A172 (cell line): ENCODE measurements around the gene USP34. TPM values are rescaled to one million over a fixed set of nuclear protein-coding genes. Genes with fewer than 3 reads are reported as not detected.
"Not testable (repeated sequence)": the region's sequence is repeated elsewhere in the genome, so short reads cannot be mapped to it uniquely, and the experiment has no call there.

ENCODE experiments used
- DNase-seq: peaks from one replicate; pipeline ENCODE4 v3.0.0-alpha.2; 2015; ENCODE audit warnings: low spot score
- total RNA-seq: library from RNA; depleted of rRNA; stranded (reverse); fragments of >200 nt; shearing (Covaris generic); gene quantifications from 2 replicates; pipeline ENCODE4 v1.2.3, GENCODE V29; 2014

USP34 gene
- total RNA-seq, 1 experiment from 2014 or later = 91.0 TPM

DNA sequence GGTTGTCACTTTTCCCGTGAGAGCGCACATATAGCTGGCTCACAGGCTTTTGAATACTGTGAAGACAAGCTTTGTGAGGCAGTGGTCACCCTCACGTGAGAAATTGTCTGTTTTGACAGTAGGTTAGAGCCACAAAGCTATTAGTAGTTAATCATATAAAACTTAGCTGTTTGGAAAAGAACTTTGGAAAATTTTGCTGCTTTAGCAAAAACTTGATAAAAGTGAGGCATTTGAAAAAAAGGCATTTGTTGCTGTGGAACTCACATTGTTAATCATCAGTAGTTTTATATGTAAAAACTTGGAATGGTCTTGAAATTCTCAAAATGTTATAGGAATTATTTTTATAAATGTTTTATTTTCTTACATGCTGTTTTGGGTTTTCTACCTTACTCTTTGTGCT is 286.6 kb downstream of the USP34 start:
- DNase-seq = no peak

DNA sequence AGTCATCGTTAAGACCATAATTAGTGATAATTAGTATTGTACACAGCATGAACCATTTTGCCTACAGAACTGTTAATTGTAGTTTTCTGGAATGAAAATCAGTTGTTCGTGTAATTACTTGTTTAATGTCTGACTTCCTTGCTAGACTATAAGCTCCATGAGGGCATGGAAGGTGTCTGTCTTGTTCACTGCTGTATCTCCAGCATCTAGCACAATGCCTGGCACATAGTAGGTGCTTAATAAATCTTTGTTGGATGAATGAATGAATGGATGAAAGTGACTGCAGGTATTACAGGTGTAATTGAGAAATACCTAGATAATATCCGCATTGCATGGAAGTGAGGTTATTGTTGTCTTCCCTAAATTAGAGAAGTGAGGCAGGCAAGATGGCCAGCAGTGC is 287.1 kb downstream of the USP34 start:
- DNase-seq = no peak

DNA sequence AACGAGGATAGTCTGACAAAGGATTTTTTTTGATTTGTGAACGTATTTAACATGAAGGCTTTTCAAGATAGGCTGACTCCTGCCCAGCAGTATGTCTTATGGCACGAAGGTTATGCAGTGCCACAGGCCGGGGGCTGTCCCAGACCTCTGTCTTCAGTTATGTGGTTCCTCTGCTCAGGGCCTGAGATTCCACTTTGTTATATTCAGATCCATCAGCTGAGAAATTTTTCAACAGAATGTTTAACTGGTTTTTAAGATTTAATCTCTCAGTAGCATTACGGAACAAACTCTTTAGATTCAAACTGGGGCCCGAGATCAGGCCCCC is 288.9 kb downstream of the USP34 start:
- no peak for DNase-seq

DNA sequence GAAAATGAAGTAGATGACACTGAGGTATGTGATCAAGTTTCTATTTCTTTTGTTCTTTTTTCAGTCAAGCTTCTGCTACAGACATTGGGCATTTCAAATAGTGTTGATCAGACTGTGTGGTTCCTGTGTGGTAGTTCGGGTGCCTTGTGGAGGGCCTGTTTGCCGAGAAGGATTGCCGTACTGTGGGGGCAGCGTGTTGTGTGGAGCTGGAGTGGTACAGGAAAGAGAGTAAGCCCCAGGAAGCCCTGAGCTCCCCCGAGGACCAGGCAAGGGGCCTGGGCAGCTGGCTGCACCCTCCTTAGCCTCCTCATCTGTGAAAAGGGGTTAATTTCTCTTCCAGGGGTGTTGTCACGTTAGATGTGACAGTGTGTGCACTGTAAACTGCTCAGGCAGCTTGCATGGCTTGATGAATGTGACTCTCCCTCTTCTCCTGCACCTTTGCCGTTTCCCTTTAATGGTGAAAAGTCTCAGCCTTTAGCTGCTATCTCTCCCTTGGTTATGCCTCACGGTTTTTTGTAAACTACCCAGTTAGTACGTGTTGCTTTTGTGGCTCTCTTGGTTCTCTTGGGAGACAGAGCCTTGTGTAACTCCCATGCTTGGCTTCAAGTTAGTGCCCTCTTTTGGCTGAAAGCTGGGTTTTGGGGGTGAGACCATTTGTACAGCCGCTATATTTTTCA is 289.4 kb downstream of the USP34 start:
- DNase-seq = no peak

DNA sequence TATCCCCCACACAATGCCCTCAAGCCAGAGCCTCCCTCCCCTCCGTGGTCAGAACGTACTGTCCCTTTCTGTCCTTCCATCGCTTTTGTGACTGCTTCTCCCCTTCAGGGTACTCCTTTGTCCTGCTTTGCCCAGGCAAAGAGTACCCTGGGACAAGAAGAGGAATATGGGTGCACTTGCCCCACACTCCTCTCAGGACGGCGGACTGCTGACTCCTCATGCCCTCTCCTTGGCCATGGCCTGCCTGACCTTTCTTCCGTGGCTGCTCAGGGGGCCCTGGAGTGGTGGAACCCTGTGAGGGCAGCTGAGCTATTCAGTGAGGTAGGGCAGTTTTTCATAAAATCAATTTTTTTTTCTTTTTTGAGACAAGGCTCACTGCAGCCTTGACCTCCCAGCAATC is 290.2 kb downstream of the USP34 start:
- no peak for DNase-seq

DNA sequence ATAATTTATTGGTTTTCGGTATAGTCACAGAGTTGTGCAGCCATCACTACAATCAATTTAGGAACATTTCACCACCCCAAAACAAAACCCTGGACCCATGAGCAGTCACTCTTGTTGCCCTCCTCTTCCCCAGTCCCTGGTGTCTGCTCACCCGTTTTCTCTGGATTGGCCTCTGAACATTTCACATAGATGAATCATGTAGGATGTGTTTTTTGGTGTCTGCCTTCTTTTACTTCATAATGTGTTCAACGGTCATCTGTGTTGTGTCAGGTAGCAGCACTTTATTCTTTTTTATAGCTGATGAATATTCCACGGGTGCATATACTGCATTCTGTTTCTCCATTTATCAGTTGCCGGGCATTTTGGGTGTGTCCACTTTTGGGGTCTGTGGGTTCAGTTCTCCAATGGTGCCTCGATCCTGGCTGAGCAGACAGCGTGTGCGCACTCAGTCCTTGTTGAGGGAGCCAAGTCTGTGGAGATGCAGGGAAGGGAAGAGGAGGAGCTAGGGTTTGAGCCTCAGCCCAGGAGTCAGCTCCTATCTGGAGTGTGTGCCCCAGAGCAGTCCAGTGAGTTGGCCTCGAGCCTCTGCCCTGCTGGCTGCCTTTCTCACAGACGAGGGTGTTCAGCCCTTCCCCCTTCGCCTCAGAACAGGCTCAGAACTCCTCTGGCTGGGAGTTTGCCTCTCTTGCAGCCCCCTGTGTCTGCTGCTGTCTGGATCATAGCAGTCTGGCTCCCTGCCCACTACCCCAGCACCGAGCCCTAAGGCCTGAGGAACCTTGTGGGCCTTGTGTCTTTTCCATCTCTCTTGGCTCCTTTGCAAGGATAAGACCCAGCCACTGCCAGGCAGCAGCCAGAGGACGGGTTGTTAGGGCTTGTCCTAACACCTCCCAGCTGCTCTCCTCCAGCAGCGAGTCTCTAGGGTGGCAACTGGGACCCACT is 290.9 kb downstream of the USP34 start:
- no peak for DNase-seq

DNA sequence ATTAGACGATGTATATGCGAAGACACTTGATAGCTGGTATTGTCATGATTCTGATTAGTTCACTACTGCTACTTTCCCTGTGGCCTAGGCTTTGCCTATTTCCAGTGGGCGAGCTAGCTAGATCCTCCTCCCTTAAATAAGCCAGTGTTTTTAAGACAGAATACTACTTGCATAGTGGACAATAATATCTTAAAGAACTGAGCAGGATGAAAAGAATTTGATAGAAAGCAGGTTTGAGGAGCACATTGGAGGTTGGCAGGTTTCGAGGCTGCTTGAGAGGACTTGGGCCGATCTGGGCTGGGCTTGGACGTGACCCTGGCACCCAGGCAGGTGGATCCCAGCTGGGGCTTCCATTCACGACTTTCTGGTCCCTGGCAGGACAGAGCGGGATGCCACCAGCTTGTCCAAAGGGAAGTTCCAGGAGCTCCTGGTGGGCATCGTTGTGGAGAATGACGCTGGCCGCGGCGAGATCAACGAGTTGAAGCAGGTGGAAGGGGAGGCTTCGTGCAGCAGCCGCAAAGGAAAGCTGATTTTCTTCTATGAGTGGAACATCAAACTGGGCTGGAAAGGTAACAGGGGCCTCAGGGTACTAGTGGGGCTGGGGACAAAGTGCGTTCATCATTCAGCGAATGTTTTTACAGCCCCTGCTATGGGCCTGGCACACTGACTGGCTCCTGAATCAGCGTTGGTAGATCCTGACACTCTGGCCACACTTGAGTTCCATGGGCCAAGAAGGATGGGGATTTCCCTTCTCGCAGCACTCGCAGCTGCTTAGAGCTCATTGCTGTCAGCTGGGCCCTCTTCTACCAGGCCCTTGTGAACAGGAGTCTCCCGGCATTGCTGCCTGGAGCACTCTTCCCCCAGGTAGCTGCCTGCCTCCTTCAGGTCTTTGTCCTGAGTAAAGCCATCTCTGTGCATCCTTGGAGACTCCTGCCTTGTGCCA is 292.0 kb downstream of the USP34 start:
- DNase-seq = peak; percentile 28

DNA sequence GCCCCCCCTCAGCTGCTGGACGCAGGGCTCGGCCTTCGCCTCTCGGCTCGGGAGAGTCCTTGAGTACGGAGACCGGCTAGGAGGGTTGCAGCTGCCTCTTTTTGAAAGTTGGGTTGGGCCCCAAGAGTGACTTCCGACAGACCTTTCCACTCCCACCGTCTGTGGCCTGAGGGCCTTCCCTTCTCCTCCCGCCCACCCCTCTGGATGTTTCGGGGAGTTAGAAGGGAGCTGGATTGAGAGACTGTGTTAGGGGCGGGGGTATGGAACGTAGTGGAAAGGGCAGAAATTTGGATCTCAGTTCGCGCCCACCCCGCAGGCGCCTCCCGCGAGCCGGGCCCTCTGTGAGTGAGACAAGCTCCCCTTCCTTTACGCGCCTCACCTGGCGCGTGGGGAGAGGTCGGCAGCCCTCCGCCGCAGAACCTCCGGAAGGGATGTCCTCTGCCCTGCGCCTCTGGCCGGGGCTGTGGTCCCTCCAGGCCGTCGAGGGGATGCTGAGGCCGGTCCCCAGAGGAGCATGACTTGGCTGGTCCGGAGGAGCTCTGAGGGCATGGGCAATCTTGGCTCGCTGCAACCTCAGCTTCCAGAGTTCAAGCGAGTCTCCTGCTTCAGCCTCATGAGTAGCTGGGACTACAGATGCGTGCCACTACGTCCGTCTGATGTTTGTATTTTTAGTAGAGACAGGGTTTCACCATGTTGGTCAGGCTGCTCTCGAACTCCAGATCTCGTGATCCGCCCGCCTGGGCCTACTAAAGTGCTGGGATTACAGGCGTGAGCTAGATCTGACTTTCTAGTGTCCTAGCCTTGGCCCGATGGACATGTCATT is 292.9 kb downstream of the USP34 start:
- no peak for DNase-seq

DNA sequence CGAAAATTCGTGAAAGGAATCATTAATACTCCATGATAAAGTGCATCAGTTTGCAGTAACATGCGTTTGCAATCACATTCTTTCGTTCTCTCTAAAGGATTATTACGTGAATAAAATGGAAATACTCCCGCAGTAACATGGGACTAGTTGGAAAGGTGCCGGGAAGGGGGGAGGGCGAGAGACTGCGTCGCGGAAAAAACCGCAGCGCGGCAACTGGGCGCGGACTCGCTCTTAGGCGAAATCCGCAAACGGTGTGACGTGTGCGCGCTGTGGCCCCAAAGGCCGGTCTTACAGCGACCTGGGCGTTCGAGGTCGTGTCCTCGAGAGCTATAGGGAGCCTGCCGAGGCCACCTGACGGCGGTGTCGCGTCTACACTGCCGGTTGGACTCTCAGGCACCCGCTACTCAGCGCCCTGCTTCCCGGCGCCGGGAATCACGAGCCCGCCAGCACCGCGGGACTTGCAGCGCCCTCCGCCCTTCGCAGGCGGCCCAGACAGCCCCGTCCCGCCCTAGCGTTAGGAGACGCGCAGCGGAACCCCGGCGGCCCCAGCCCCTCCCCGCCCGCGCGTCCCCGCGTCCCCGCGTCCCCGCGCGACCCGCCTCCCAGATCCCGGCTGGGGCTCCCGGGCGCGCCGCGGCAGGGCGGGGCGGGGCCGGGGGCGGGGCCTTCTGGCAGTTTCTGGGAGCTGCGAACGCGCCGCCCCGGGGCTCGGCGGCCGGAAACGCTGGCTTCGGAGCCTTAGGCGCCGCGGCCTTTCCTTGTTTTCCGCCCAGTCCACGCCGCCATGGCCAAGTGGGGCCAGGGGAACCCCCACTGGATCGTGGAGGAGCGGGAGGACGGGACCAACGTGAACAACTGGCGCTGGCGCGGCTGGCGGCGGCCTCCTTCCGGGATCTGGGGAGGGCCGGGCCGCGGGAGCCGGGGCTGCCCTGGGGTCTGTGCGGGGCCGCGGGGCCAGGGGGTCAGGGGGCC is 293.8 kb downstream of the USP34 start:
- DNase-seq = peak; percentile 81

DNA sequence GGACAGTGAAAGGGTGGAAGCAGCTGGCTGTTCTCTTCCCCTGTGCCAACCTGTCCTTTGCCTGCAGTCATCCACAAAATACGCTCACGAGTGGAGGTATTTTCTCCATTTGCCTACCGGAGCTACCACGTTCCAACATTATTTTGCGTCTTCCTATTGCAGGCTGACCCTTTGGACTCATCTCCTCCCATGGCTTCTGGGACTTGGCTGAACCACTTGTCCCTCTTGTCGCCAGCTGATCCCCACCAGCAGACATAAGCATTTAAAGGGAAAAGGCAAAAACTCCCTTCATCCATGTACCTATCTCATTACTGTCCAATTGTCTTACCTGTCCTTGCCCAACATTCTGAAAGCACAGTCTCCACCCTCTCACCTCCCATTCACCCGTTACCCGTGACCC is 295.9 kb downstream of the USP34 start:
- DNase-seq = no peak

DNA sequence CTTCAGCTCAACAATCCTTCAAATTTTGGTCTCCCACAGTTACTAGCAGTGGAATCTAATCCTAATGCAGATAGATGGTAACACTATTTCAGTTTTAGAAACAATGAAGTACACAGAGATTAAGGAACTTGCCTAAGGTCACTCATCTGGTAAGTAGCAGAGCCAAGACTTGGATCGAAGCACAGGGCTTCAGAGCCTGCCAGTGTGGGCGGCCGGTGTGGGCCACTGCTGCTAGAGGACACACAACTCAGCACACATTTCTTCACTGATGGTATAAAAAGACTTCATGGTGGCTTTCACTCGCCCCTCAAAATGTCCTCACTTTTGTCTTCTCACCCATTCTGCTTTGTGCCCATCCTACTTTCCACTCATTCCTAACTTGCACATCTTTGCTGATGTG is 297.8 kb downstream of the USP34 start:
- DNase-seq = no peak

DNA sequence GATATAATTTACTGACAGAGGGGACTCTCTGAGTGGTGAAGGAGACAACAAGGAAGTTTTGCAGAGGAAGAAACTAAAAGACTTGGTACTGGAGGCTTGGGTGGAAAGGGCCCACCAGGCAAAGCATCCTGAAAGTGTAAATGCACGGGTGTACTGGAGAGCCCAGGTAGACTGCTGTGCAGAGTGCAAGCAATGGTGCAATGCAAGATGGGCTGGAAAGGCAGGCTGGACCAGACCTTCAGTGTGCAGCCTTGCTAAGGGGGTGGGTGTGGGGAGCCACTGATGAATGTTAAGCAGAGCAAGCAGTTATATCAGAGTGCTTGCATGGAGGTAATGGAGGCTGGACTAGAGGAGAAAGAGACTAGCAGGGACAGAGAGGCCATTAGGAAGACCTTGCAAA is 298.2 kb downstream of the USP34 start:
- DNase-seq = no peak

DNA sequence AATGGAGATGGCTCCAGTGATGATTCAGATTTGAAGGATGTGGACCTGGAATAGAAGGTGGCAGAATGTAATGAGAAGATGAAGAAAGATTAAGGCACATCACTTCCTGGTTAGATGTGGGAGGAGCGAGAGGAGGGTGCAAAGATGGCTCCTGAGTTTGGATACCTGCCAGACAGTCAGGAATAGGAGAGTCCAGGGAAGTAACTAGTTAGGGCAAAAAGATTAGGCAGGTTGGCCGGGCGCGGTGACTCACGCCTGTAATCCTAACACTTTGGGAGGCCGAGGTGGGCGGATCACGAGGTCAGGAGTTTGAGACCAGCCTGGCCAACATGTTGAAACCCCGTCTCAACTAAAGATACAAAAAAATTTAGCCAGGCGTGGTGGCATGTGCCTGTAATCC is 303.3 kb downstream of the USP34 start:
- DNase-seq = no peak

DNA sequence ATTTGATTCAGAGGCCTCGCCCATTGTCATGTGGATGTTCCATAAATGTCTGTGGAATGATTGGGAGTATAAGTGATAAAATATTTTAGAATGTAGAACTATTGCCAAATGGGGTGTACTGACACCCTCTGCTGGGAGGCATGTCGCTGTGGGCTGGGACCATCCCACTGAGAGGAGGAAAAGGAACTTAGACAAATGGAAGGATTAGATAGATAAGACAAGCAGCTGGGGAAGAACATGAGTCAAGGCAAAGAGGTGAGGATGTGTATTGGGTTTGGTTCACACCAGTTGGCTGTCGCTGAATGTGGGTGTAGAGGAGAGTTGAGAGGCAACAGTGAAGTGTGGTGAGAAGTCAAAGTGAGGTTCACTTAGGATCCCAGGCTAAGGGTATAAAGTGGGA is 304.9 kb downstream of the USP34 start:
- DNase-seq = no peak

DNA sequence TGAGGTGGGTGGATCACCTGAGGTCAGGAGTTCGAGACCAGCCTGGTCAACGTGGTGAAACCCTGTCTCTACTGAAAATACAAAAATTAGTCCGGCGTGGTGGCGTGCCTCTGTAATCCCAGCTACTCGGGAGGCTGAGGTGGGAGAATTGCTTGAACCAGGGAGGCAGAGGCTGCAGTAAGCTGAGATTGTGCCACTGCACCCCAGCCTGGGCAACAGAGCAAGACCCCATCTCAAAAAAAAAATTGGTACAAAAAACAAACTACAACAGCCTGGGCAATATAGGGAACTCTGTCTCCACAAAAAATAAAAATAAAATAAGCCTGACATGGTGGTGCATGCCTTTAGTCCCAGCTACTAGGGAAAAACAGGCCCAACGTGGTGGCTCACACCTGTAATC is 305.8 kb downstream of the USP34 start:
- DNase-seq = not testable (repeated sequence)

DNA sequence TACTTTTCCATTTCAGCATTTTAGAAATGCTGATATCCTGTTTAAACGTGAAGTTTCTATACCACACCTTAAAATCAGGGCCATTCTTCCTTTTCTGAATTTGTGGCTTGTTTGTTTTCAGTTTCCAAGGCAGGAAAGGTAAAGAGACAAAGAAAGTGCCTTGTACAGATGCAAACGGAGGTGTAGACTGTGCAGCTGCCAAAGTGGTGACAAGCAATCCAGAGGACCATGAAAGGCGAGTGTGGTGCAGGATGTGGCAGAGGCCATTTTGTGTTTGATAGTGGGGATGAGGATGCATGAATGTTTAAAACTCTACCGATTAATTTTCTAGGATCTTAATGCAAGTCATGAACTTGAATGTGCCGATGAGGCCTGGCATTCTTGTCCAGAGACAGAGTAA is 308.2 kb downstream of the USP34 start:
- DNase-seq = no peak

DNA sequence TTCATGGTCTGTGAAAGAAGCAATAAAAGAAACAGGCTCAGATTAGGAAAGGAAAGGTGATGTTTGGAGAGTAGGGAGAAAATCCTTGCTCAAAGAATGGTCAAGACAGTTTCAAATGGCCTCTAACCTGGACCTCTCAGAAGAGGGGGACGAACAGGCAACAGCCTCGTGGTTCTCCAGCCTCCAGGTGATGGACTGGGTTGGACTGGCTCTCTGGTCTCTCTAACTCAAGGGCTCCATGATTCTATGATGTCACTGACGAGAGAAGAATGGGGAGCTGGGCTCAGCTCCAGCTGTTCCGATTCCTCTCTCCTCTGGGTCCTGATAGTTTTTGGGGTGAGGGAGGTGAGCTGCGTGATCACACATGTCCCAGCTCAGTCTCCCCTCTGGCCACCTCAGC is 309.0 kb downstream of the USP34 start, which contains the start of gene C2orf74:
C2orf74 (plus strand) TSS at position 301 of the 400 bp plus-strand sequence. CDS start 327 bp downstream, outside the sequence.
- DNase-seq = no peak

DNA sequence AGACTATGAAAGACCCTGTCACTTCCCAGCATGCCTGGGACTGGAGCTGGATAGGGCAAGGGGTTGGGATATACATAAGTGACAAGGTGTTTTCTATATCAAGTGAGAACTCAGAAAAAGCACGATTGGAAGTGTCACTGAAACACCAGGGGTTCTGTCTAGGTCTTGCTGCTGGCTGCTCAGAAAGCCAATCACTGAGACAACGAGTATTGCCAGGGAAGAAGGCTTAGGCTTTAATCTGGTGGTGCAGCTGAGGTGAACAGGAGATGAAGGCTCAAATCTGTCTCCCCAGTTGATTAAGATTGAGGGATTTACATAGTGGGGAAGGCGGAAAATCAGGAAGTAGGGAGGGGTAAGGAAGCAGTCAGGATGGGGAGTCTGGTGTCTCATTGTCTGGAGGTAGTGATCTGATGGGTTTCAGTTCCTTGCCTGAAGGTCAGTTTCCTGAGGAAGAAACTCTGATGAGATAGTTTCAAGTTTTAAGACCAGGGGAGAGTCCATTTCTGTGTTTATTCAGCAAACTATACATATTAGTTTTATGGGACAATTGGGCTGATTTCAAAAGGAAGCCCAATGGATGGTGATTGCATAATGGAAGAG is 312.4 kb downstream of the USP34 start:
- no peak for DNase-seq

DNA sequence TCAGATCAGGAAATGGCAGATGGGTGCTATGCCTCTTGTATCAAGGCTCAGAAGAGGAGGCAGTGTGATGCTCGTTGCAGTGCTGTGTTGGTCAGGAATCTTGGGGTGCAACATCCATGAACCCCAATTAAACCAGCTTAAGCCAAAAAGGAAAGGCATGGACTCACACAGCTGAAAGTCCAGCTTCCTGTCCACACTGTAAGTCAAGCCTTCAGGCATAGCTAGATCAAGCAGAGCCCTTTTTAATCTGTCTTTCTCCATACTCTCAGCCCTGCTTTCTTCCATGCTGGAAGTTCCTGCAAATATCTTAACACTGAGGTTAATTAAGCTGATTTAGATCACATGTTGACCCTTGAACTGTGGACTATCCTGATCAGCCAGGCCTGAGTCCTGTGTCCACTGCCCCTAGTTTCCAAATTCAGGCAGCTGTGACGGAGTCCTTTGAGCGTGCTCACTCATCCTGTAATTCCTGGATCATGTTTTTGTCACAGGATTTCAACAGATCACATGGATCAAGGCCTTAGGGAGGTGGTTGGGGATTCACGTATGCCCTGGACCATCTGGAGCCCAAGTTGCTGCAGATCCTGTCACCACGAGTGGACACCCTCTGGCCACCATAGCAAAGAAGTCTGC is 313.4 kb downstream of the USP34 start:
- no peak for DNase-seq
